HG03103 (cell line): ENCODE measurements around the gene SLC2A8.

ENCODE experiments used
- ATAC-seq: cut with Tn5 transposase; IDR thresholded peaks from one replicate; pipeline ENCODE4 v1.9.1; 2021; ENCODE audit warnings: low read depth; ENCODE audit not compliant: unreplicated experiment

Gene SLC2A8

DNA sequence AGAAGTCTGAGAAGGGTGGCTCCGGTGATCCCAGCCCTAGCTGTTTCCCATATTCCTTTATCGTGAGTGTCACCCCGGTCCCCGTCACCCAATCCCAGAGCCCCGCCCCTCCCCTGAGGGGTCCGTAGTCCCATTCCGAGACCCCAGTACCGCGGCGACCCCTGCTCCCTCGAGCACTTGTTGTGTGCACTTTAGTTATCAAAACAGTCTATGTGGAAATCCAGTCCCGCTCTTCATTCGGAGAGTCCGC is 54.6 kb downstream of the SLC2A8 start:
- peak; percentile 24 for ATAC-seq

DNA sequence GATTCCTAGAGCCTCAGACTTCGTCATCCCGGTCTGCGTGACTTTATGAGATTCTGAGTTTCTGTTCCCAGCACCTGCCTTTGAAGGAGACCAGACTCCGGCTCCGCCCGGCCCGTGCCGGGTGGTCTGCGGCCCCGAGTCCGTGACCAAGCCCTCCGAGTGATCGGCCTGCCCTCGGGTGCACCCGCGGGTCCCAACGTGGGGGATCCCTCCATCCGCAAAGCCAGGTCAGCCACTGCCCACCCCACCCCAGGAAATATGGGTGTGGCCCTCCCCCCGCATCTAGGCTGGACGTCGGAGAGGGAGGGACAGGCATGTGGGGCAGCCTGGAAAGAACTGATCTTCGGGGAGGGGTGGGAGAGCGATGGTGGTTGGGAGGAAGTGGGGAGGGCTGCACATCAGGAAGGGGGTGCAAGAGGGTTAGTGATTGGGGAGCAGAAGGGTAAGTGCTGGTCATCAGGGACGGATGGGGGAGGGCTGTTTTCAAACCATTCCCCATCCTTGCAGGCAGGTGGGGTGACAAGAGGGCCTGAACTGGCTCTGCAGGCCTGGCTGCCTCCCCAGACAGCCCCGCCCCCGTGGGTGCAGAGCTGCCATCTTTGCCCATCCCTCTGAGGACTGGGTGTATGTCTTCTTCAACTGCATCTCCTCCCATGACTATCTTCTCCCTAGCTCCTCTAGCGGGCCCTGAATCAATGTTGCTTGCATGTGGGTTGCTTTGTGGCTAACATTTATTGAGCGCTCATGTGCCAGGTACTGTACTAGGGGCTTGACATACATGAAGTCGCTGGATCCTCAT is 55.1 kb downstream of the SLC2A8 start:
- no peak for ATAC-seq

DNA sequence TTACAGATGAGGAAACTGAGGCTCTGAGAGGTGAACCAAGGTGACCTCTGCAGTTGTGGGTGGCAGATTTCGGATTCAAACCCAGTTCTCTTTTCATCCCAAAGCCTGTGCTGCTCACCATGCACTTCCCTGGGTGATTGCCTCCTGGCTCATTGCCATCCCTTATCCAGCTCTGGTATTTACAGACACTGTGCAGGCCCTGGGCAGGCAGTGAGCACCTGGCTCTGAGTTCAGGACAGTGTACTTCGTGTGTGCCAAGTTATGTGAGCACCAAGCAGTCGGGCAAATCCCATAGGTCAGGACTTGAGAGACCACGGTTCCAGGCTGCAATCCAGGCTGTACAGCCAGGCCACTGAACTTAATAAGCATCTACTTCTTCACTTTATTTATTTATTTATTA is 55.7 kb downstream of the SLC2A8 start:
- ATAC-seq: no peak

DNA sequence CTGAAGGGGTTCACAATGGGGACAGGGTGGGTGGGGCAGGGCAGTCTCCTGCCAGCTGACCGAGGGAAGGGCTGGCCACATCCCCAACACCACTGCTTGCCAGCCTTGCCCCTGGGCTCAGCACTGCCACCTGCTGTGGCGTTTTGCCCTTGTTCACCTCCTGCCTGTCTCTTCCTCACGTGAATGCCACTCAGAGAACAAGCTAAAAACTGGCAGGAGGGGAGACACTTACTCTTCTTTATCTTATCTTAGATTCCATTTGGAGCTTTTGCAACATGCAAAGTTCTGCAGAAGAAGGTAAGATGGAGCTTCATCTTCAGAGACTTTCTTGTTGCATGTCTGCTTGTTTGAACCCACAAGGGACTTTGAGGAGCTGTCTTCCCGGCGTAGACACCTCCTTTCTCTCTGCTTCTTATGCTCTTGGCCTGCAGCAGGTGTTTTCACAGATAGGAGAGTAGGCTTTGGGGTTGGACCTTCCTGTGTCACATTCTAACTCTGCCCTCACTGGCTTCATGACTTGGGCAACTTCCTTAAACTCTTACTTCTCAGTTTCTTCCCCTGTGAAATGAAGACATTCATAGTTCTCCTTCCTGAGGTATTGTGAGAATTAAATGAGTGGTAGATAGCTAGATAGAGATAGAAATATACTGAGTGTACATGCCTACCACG is 58.5 kb downstream of the SLC2A8 start:
- no peak for ATAC-seq

DNA sequence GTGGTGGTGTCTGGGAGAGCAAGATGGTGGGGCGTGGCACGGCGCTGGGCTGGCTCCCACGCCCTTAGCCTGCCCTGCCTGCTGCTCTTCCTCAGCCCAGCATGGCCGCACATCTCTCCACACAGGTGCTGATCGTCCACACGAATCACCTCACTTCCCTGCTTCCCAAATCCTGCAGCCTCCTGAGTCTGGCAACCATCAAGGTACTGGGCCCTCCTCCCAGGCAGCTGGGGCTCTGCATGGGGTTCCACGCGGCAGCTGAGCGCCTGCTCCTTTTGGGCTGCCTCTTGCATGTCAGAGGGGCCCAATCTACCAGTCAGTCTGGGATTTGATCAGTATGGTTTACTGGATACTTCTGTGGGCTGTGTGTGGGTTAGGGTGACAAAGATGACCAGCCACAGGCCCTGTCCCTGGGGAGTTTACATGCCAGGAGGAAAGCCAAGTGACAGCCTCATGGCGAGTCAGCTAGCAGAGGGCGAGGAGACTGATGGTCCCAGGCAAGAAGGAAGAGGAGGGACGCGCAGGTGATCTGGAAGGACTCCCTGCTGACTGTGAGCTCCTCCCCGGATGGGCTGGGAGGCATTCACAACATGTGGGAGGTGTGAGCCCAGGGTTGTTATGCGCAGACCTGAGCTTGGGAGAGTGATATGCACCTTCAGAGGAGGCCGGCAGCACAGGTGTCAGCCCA is 60.4 kb downstream of the SLC2A8 start:
- ATAC-seq: no peak
